Panc1 (cell line): ENCODE results near the gene APBB3. TPM values are rescaled to one million over a fixed set of nuclear protein-coding genes. Genes with fewer than 3 reads are reported as not detected.

ENCODE experiments used
- ATAC-seq: fragments of 200-7000 bp; cut with Tn5 transposase; 2 replicates; pipeline ENCODE4 v1.9.1; 2020; ENCODE audit warnings: mild to moderate bottlenecking, moderate library complexity
- BruUV-seq: library from RNA; stranded (reverse); fragments of 400-500 nt; replicated peaks from 2 replicates; lab custom pipeline; 2021; lab: Mats Ljungman, UMichigan
- CTCF ChIA-PET: fragments of 300-600 bp; sonication (Branson Sonifier 250); formaldehyde crosslinking; loops from one replicate; lab custom pipeline; 2022; ENCODE audit warnings: antibody characterized with exemption; lab: Charles Lee
- POLR2A ChIA-PET: fragments of 300-600 bp; sonication (Branson Sonifier 250); formaldehyde crosslinking; loops from one replicate; lab custom pipeline; 2022; ENCODE audit warnings: antibody characterized with exemption; lab: Charles Lee
- DNase-seq: peaks from one replicate; pipeline ENCODE4 v3.0.0-alpha.2; 2010; ENCODE audit warnings: low read depth, low spot score
- H3K27ac ChIP-seq: 2 replicates; pipeline ENCODE4 v1.5.1; 2011; ENCODE audit warnings: mild to moderate bottlenecking, low read length, inconsistent platforms
- H3K27me3 ChIP-seq: fragments of 200-500 bp; sonication (Bioruptor generic); 2 replicates; pipeline ENCODE4 v1.6.0; 2014; ENCODE audit warnings: low read length, inconsistent platforms; ENCODE audit not compliant: control insufficient read depth, insufficient read depth
- H3K36me3 ChIP-seq: fragments of 200-500 bp; sonication (Bioruptor generic); 2 replicates; pipeline ENCODE4 v1.5.1; 2014; ENCODE audit warnings: inconsistent platforms, mild to moderate bottlenecking, low read length, moderate library complexity; ENCODE audit not compliant: control insufficient read depth, insufficient read depth
- H3K4me1 ChIP-seq: 2 replicates; pipeline ENCODE4 v1.5.1; 2011; ENCODE audit warnings: inconsistent platforms, mild to moderate bottlenecking, low read length, moderate library complexity; ENCODE audit not compliant: control insufficient read depth, insufficient read depth
- H3K4me3 ChIP-seq, 2 experiments: 2 replicates each; pipeline ENCODE4 v1.5.1; 2011 to 2012; ENCODE audit warnings: low read depth in 2 of 2, low read length in 2 of 2, mild to moderate bottlenecking in 2 of 2, inconsistent platforms in 1 of 2, moderate library complexity in 1 of 2
- H3K9me3 ChIP-seq: fragments of 200-500 bp; sonication (Bioruptor generic); 2 replicates; pipeline ENCODE4 v1.5.1; 2014; ENCODE audit warnings: low read depth, mild to moderate bottlenecking, inconsistent platforms, low read length, moderate library complexity; ENCODE audit not compliant: control insufficient read depth, insufficient read depth
- CTCF ChIP-seq: fragments of 450-650 bp; IDR thresholded peaks from 2 replicates; pipeline ENCODE4 v1.5.1; 2017; ENCODE audit warnings: mild to moderate bottlenecking
- POLR2AphosphoS5 ChIP-seq: IDR thresholded peaks from 2 replicates; pipeline ENCODE4 v1.6.1; 2012; ENCODE audit warnings: mild to moderate bottlenecking, low read depth, low read length, moderate library complexity
- SIN3A ChIP-seq: IDR thresholded peaks from 2 replicates; pipeline ENCODE4 v1.6.1; 2012; ENCODE audit warnings: low read depth, mild to moderate bottlenecking, low read length, moderate library complexity, borderline replicate concordance; ENCODE audit not compliant: insufficient read depth
- TCF7L2 ChIP-seq: IDR thresholded peaks from 2 replicates; pipeline ENCODE4 v1.6.1; 2011; ENCODE audit warnings: mild to moderate bottlenecking, low read depth, low read length, inconsistent platforms
- in situ Hi-C: cut with HindIII; loops from 2 replicates; pipeline ENCODE4 v1.10.0; 2016; ENCODE audit warnings: low sequenced_read_pairs, low pct_unique_long_range_greater_than_20kb
- intact Hi-C: fragments of 100-400 bp; cut with micrococcal nuclease; formaldehyde crosslinking; loops from one replicate; pipeline ENCODE4 v1.10.0; 2022; ENCODE audit not compliant: unreplicated experiment
- total RNA-seq: library from RNA; stranded (reverse); gene quantifications from one replicate; pipeline ENCODE4 v1.2.1, GENCODE V29; 2021; ENCODE audit not compliant: unreplicated experiment
- TF ChIP-seq, protein P1 (sequence below), 2 experiments: IDR thresholded peaks; 2 replicates each; pipeline ENCODE4 v1.6.1; 2011 to 2012; ENCODE audit warnings: low read depth in 2 of 2, control low read depth in 1 of 2, low read length in 1 of 2, mild to moderate bottlenecking in 1 of 2, moderate library complexity in 1 of 2; ENCODE audit not compliant: insufficient read depth in 1 of 2

Gene APBB3
- total RNA-seq, 1 experiment from 2014 or later = 28.6 TPM

DNA sequence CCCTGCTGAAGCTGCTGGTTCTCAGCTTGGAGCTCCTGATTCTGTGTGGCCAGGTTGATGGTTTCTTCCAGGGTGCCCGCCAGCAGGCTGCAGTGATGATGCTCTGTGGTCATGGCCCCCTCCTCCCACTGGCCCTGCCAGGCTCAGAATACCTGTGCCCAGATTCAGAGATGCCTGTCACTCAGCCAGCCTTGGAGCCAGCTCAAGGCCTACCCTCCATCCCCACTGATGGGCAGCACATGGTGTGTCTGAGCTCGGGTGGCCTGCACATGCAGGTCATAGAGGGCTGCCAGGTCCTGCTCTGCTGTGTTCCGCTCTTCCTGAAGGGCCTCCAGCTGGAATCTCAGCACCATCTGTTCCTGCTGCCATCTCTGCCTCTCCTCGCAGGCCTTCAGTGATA is 5.7 kb upstream of the APBB3 start:
- no TSS peak for BruUV-seq
- ChIA-PET CTCF (interaction anchor here (0.5 to 0.6 kb wide), 2 partner anchors 100 to 204 kb away, joined by 3 to 5 read pairs; no protein-coding TSS in a partner anchor), POLR2A (no interaction called here)
- Histone ChIP-seq H3K9me3 (no peaks in the 10 kb centered on the region), H3K36me3 (peaks cover 9% of the 10 kb centered on the region), H3K4me3 (no peak overlapping the region), H3K27me3 (no peaks in the 10 kb centered on the region), H3K4me1 (peaks cover 14% of the 10 kb centered on the region), H3K27ac (no peak overlapping the region)
- DNase-seq = no peak
- in situ Hi-C loops = no loop called here
- no peak for ATAC-seq
- intact Hi-C loops = loop anchor here (10.0 kb wide), 1 partner anchor 145 kb away; no protein-coding TSS in a partner anchor
- no peak for TF ChIP-seq TCF7L2
- no peak for TF ChIP-seq POLR2AphosphoS5
- TF ChIP-seq SIN3A = no peak
- TF ChIP-seq, protein P1, sequence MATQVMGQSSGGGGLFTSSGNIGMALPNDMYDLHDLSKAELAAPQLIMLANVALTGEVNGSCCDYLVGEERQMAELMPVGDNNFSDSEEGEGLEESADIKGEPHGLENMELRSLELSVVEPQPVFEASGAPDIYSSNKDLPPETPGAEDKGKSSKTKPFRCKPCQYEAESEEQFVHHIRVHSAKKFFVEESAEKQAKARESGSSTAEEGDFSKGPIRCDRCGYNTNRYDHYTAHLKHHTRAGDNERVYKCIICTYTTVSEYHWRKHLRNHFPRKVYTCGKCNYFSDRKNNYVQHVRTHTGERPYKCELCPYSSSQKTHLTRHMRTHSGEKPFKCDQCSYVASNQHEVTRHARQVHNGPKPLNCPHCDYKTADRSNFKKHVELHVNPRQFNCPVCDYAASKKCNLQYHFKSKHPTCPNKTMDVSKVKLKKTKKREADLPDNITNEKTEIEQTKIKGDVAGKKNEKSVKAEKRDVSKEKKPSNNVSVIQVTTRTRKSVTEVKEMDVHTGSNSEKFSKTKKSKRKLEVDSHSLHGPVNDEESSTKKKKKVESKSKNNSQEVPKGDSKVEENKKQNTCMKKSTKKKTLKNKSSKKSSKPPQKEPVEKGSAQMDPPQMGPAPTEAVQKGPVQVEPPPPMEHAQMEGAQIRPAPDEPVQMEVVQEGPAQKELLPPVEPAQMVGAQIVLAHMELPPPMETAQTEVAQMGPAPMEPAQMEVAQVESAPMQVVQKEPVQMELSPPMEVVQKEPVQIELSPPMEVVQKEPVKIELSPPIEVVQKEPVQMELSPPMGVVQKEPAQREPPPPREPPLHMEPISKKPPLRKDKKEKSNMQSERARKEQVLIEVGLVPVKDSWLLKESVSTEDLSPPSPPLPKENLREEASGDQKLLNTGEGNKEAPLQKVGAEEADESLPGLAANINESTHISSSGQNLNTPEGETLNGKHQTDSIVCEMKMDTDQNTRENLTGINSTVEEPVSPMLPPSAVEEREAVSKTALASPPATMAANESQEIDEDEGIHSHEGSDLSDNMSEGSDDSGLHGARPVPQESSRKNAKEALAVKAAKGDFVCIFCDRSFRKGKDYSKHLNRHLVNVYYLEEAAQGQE (IDR thresholded peaks at IDR 0.05; ENCODE audit: insufficient read depth in 1 of 2, low read depth in 2 of 2, low read length in 1 of 2) = no peak
- TF ChIP-seq CTCF = no peak

GRCh38 chr5:140569197-140569596 is 4.8 kb upstream of the APBB3 start:
- POLR2A ChIA-PET = interaction anchor here (0.6 kb wide), 1 partner anchor 39 kb away, joined by 9 read pairs; no protein-coding TSS in a partner anchor
- no TSS peak for BruUV-seq

More at GRCh38 chr5:140569197-140569596, 4.8 kb upstream of the APBB3 start:
- Histone ChIP-seq H3K4me1 (peaks cover 14% of the 10 kb centered on the region), H3K36me3 (peaks cover 9% of the 10 kb centered on the region), H3K4me3 (no peak overlapping the region), H3K27me3 (no peaks in the 10 kb centered on the region), H3K9me3 (no peaks in the 10 kb centered on the region), H3K27ac (no peak overlapping the region)
- CTCF ChIA-PET = interaction anchor here (0.6 kb wide), 1 partner anchor 101 kb away, joined by 5 read pairs; no protein-coding TSS in a partner anchor
- intact Hi-C loops = no loop called here
- ATAC-seq (no peak), DNase-seq (no peak)
- in situ Hi-C loops = no loop called here
- TF ChIP-seq, protein P1 (IDR thresholded peaks at IDR 0.05; ENCODE audit: insufficient read depth in 1 of 2, low read depth in 2 of 2, low read length in 1 of 2) = no peak
- TF ChIP-seq CTCF (no peak), POLR2AphosphoS5 (no peak), TCF7L2 (no peak), SIN3A (no peak)
